ENCODE measurements around the gene BMP8B. TPM values are rescaled to one million over a fixed set of nuclear protein-coding genes. Genes with fewer than 3 reads are reported as not detected.
"Not testable (repeated sequence)": the region's sequence is repeated elsewhere in the genome, so short reads cannot be mapped to it uniquely, and the experiment has no call there.

The BMP8B gene
- total and polyA plus RNA-seq, 2 donors (not counting 1 experiment from before 2014, with no cell fraction given) = 0.01 TPM; not detected in 1

DNA sequence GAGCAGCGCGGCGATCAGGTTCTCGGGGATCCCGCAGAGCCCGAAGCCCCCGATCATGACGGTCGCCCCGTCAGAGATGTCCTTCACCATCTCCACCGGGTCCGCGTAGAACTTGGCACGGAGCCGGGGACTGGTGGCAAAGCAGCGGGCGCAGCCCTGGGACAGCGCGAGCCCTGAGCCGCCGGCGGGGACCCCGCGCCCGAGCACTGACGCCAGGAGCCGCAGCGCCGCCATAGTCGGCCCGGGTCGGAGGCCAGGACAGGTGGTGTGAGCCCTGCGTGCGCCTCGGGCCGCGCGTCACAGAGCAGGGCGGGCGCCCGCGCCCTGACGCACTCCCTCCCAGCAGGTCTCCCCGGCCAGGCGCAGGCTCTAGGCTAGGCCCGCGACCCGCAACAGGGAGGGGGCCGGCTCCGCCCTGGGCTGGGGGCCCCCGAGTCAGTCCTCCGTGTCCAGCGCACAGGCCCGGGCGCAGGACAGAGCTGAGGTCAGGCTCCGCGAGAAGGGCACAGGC lies 17.6 kb downstream of the BMP8B start, which contains the start of gene OXCT2:
Gene OXCT2, minus strand, starts transcription at position 327 of the 511 bp plus-strand sequence. Its CDS starts 93 bp downstream, at position 234.
- peak within 1 kb of the TSS in 3 of 4 experiments; percentile 12 to 42 (median 32) for H3K4me3 ChIP-seq (replicated peaks in 1 of 4; ENCODE audit: control extremely low read depth in 1 of 4, insufficient read depth in 1 of 4, low read depth in 3 of 4, low read length in 4 of 4)
- not testable (repeated sequence) for H3K79me2 ChIP-seq (ENCODE audit: control insufficient read depth, insufficient read depth, low read length); H3K27ac ChIP-seq (ENCODE audit: insufficient read depth, low read length); H3K27me3 ChIP-seq (ENCODE audit: control insufficient read depth, insufficient read depth, low read length); DNase-seq (ENCODE audit: low read depth in 2 of 2); H3K36me3 ChIP-seq (ENCODE audit: control insufficient read depth, insufficient read depth, low read length); H3K9ac ChIP-seq (ENCODE audit: insufficient read depth, low read length); H3K4me2 ChIP-seq (ENCODE audit: extremely low read depth, insufficient read depth, low read length); H3K4me1 ChIP-seq (ENCODE audit: control insufficient read depth, extremely low read depth, insufficient read depth, low read length); H3K9me3 ChIP-seq (ENCODE audit: control insufficient read depth, insufficient read depth, low read depth, low read length); H4K20me1 ChIP-seq (ENCODE audit: control insufficient read depth, extremely low read depth, insufficient read depth, low read length)
- peak within 1 kb of the TSS; percentile 62 for H2AFZ ChIP-seq (ENCODE audit: low read length)

DNA sequence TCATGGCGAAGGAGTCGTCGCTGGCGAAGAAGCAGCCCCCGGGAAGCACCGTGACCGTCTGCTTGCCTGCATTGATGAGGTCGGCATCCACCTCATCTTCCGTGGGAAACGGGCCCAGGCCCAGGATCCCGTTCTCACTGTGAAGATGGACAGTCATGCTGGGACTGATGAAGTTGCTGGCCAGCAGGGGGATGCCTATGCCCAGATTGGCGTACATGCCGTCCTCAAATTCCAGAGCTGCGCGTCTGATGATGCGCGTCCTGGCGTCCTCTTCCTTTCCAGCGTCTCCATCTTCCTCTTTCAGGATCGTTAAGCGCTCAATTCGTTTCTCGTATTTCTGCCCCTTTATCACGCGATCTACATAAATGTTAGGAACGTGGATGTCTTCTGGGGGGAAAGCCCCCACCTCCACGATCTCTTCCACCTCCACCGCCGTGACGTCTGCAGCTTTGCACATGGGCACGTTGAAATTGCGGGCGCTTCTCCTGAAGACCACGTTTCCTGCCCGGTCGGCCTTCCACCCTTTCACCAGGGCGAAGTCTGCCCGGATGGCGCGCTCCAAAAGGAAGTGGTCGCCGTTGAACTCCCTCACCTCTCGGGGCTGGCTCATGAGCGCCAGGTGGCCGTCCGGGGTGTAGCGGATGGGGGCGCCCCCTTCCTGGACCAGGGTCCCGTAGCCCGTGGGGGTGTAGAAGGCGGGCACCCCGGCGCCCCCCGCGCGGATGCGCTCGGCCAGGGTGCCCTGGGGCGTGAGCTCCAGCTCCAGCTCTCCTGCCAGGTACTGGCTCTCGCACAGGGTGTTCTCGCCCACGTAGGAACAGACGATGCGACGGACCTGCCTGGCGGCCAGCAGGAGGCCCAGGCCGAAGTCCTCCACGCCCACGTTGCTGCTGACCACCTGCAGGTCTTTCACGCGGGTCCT lies 18.3 kb downstream of the BMP8B start:
- not testable (repeated sequence) for H3K27ac ChIP-seq (ENCODE audit: insufficient read depth, low read length)
- H2AFZ ChIP-seq (ENCODE audit: low read length) = peak overlapping the region; percentile 62

DNA sequence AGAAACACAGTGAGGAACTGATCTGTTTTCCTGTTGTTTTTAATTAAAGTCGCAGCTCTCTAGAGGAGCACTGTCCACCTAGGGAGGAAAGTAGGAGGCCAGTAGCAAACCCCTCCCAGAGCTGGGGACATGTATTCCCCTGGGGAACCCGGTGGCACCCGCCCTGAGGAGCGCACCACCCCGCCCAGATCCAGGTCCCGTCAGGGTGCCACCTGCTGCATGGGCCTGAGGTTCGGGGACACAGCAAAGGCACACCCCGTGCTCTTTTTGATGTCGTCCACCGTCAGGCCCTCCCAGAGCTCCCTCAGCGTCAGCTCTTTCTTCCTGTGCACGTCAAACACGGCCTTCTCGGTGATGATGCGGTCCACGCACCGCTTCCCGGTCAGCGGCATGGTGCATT lies 19.2 kb downstream of the BMP8B start:
- H3K9ac ChIP-seq (ENCODE audit: insufficient read depth, low read length); H3K36me3 ChIP-seq (ENCODE audit: control insufficient read depth, insufficient read depth, low read length); H3K79me2 ChIP-seq (ENCODE audit: control insufficient read depth, insufficient read depth, low read length); H3K4me2 ChIP-seq (ENCODE audit: extremely low read depth, insufficient read depth, low read length); H3K27me3 ChIP-seq (ENCODE audit: control insufficient read depth, insufficient read depth, low read length); H2AFZ ChIP-seq (ENCODE audit: low read length); H3K4me1 ChIP-seq (ENCODE audit: control insufficient read depth, extremely low read depth, insufficient read depth, low read length); H3K4me3 ChIP-seq (replicated peaks in 1 of 4; ENCODE audit: control extremely low read depth in 1 of 4, insufficient read depth in 1 of 4, low read depth in 3 of 4, low read length in 4 of 4); H4K20me1 ChIP-seq (ENCODE audit: control insufficient read depth, extremely low read depth, insufficient read depth, low read length); H3K27ac ChIP-seq (ENCODE audit: insufficient read depth, low read length); H3K9me3 ChIP-seq (ENCODE audit: control insufficient read depth, insufficient read depth, low read depth, low read length); DNase-seq (ENCODE audit: low read depth in 2 of 2): not testable (repeated sequence)

More for the DNA sequence above, 18.3 kb downstream of the BMP8B start:
- H4K20me1 ChIP-seq (ENCODE audit: control insufficient read depth, extremely low read depth, insufficient read depth, low read length); H3K9ac ChIP-seq (ENCODE audit: insufficient read depth, low read length); H3K79me2 ChIP-seq (ENCODE audit: control insufficient read depth, insufficient read depth, low read length); DNase-seq (ENCODE audit: low read depth in 2 of 2); H3K9me3 ChIP-seq (ENCODE audit: control insufficient read depth, insufficient read depth, low read depth, low read length); H3K27me3 ChIP-seq (ENCODE audit: control insufficient read depth, insufficient read depth, low read length); H3K4me2 ChIP-seq (ENCODE audit: extremely low read depth, insufficient read depth, low read length); H3K4me1 ChIP-seq (ENCODE audit: control insufficient read depth, extremely low read depth, insufficient read depth, low read length); H3K36me3 ChIP-seq (ENCODE audit: control insufficient read depth, insufficient read depth, low read length): not testable (repeated sequence)
- H3K4me3 ChIP-seq (replicated peaks in 1 of 4; ENCODE audit: control extremely low read depth in 1 of 4, insufficient read depth in 1 of 4, low read depth in 3 of 4, low read length in 4 of 4) = peak overlapping the region in 3 of 4 experiments; percentile 12 to 42 (median 32)

DNA sequence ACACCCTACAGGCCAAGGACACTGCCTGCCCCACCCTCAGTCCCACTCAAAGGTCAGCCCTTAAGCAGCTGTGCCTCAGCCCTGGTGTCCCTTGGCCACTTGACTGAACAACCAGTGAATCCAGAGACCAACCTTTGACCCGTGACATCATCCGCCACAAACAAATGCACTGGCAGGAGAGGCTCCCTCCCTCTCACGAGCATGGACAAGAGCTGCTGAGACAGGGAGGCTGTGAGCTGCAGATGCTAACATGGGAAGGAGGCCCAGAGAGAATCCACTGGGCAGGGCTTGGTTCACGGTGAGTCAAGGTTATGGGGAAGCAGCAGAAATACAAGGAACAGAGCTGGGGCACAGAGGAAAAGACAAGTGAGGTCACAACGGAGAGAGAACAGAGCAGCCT lies 22.2 kb downstream of the BMP8B start:
- H3K27ac ChIP-seq (ENCODE audit: insufficient read depth, low read length); H3K27me3 ChIP-seq (ENCODE audit: control insufficient read depth, insufficient read depth, low read length); H3K79me2 ChIP-seq (ENCODE audit: control insufficient read depth, insufficient read depth, low read length); DNase-seq (ENCODE audit: low read depth in 2 of 2); H3K9ac ChIP-seq (ENCODE audit: insufficient read depth, low read length); H3K36me3 ChIP-seq (ENCODE audit: control insufficient read depth, insufficient read depth, low read length); H3K4me2 ChIP-seq (ENCODE audit: extremely low read depth, insufficient read depth, low read length); H3K4me1 ChIP-seq (ENCODE audit: control insufficient read depth, extremely low read depth, insufficient read depth, low read length); H3K9me3 ChIP-seq (ENCODE audit: control insufficient read depth, insufficient read depth, low read depth, low read length); H4K20me1 ChIP-seq (ENCODE audit: control insufficient read depth, extremely low read depth, insufficient read depth, low read length); H3K4me3 ChIP-seq (replicated peaks in 1 of 4; ENCODE audit: control extremely low read depth in 1 of 4, insufficient read depth in 1 of 4, low read depth in 3 of 4, low read length in 4 of 4); H2AFZ ChIP-seq (ENCODE audit: low read length): not testable (repeated sequence)

DNA sequence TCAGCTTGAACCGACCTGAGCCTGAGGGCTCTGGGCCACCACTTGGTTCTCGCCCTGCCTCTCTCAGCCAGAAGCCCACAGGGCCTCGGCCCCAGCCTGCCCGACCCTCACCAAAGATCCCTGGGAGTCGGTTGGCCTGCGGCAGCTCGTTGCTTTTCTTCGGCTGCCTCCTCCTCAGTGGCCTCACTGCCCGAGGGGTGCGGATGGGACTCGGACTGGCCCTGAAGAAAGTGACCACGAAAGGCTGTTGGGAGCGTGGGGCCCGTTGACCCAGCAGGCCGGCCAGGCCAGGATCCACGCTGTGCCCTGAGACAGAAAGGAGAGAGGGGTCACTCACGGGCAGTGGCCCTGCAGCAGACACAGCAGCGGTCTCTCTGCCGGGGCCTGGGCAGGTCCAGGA lies 24.2 kb downstream of the BMP8B start:
- not testable (repeated sequence) for H3K27me3 ChIP-seq (ENCODE audit: control insufficient read depth, insufficient read depth, low read length); H3K9ac ChIP-seq (ENCODE audit: insufficient read depth, low read length); H3K9me3 ChIP-seq (ENCODE audit: control insufficient read depth, insufficient read depth, low read depth, low read length); H3K79me2 ChIP-seq (ENCODE audit: control insufficient read depth, insufficient read depth, low read length); H4K20me1 ChIP-seq (ENCODE audit: control insufficient read depth, extremely low read depth, insufficient read depth, low read length); H3K4me1 ChIP-seq (ENCODE audit: control insufficient read depth, extremely low read depth, insufficient read depth, low read length); H3K4me3 ChIP-seq (replicated peaks in 1 of 4; ENCODE audit: control extremely low read depth in 1 of 4, insufficient read depth in 1 of 4, low read depth in 3 of 4, low read length in 4 of 4); H3K27ac ChIP-seq (ENCODE audit: insufficient read depth, low read length); H3K36me3 ChIP-seq (ENCODE audit: control insufficient read depth, insufficient read depth, low read length); H3K4me2 ChIP-seq (ENCODE audit: extremely low read depth, insufficient read depth, low read length); H2AFZ ChIP-seq (ENCODE audit: low read length); DNase-seq (ENCODE audit: low read depth in 2 of 2)

DNA sequence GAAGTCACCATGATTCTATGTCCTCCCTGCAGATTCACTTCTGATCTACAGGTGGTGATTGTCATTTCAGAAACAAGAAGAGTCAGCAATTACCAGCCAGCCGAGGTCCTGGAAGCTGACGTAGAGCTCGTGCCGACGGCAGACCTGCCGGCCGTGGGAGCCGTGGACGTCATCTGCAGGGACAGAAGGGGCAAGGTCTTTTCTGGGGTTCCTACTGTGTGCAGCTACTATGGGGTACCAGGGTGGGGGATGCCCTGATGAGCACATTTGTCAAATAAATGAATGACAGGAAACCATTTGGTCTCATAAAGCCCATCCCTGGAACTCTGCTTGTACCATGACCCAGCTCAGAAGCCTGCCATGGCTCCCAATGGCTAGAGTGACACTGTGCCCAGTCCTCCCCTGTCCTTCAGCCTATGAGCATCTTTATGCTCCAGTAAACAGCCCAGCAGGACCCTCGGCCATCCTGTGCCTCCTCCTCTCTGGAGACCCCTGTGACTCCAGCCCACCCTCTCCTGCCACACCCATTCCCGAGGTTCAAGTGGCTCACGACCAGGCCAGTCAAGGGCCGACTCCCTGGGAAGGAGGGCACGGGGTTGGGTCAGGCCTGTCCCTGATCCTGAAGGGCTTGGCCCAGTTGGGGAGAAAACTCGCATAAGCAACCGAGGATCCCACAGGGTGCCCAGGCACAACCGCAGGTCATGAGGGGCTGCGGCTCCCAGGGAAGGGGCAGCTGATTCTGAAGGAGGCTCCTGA lies 24.9 kb downstream of the BMP8B start:
- DNase-seq (ENCODE audit: low read depth in 2 of 2); H3K4me2 ChIP-seq (ENCODE audit: extremely low read depth, insufficient read depth, low read length); H3K36me3 ChIP-seq (ENCODE audit: control insufficient read depth, insufficient read depth, low read length); H3K9me3 ChIP-seq (ENCODE audit: control insufficient read depth, insufficient read depth, low read depth, low read length); H2AFZ ChIP-seq (ENCODE audit: low read length); H4K20me1 ChIP-seq (ENCODE audit: control insufficient read depth, extremely low read depth, insufficient read depth, low read length); H3K9ac ChIP-seq (ENCODE audit: insufficient read depth, low read length); H3K4me3 ChIP-seq (replicated peaks in 1 of 4; ENCODE audit: control extremely low read depth in 1 of 4, insufficient read depth in 1 of 4, low read depth in 3 of 4, low read length in 4 of 4); H3K4me1 ChIP-seq (ENCODE audit: control insufficient read depth, extremely low read depth, insufficient read depth, low read length); H3K27me3 ChIP-seq (ENCODE audit: control insufficient read depth, insufficient read depth, low read length); H3K27ac ChIP-seq (ENCODE audit: insufficient read depth, low read length); H3K79me2 ChIP-seq (ENCODE audit: control insufficient read depth, insufficient read depth, low read length): not testable (repeated sequence)

All from fibroblast of lung (primary cell).